OCI-LY1 (cell line): ENCODE results near the gene TRIM54.

ENCODE experiments used
- H2AFZ ChIP-seq: fragments of 200-600 bp; sonication (generic), shearing (Covaris generic); 2 replicates; pipeline ENCODE4 v1.6.0; 2014; ENCODE audit warnings: antibody characterized with exemption, mild to moderate bottlenecking, low read length
- H3F3A ChIP-seq: fragments of 200-600 bp; sonication (generic), shearing (Covaris generic); 2 replicates; pipeline ENCODE4 v1.6.0; 2014; ENCODE audit warnings: mild to moderate bottlenecking, antibody characterized with exemption, low read length, moderate library complexity; ENCODE audit not compliant: insufficient read depth
- H3K27ac ChIP-seq: fragments of 200-600 bp; sonication (generic); 2 replicates; pipeline ENCODE4 v1.5.1; 2014; ENCODE audit warnings: low read length, mixed run types, mild to moderate bottlenecking, low read depth; ENCODE audit not compliant: poor library complexity, severe bottlenecking
- H3K27me3 ChIP-seq: fragments of 200-600 bp; sonication (generic); 2 replicates; pipeline ENCODE4 v1.6.0; 2014; ENCODE audit warnings: antibody characterized with exemption, mild to moderate bottlenecking, low read length, moderate library complexity; ENCODE audit not compliant: insufficient read depth
- H3K36me3 ChIP-seq: fragments of 200-600 bp; sonication (generic); 2 replicates; pipeline ENCODE4 v1.6.1; 2014; ENCODE audit warnings: mild to moderate bottlenecking, antibody characterized with exemption, low read length, moderate library complexity, mixed read lengths; ENCODE audit not compliant: insufficient read depth
- H3K4me1 ChIP-seq: fragments of 200-600 bp; sonication (generic); 2 replicates; pipeline ENCODE4 v1.5.1; 2014; ENCODE audit warnings: mild to moderate bottlenecking, low read length, moderate library complexity; ENCODE audit not compliant: insufficient read depth, severe bottlenecking
- H3K4me2 ChIP-seq: fragments of 200-600 bp; sonication (generic), shearing (Covaris generic); 2 replicates; pipeline ENCODE4 v1.6.1; 2014; ENCODE audit warnings: low read length
- H3K4me3 ChIP-seq: fragments of 200-600 bp; sonication (generic); 2 replicates; pipeline ENCODE4 v1.5.1; 2014; ENCODE audit warnings: low read length, low read depth, mild to moderate bottlenecking, mixed read lengths; ENCODE audit not compliant: poor library complexity, severe bottlenecking
- H3K79me2 ChIP-seq: fragments of 200-600 bp; shearing (Covaris generic); 2 replicates; pipeline ENCODE4 v1.6.1; 2016; ENCODE audit warnings: mixed run types, low read length, mixed read lengths; ENCODE audit not compliant: insufficient read depth
- H3K9ac ChIP-seq: fragments of 200-600 bp; sonication (generic), shearing (Covaris generic); 2 replicates; pipeline ENCODE4 v1.6.1; 2014; ENCODE audit warnings: mild to moderate bottlenecking, low read length, mixed read lengths
- H3K9me2 ChIP-seq: fragments of 200-600 bp; sonication (generic), shearing (Covaris generic); 2 replicates; pipeline ENCODE4 v1.6.1; 2014; ENCODE audit warnings: low read depth, mild to moderate bottlenecking, low read length, mixed read lengths
- H3K9me3 ChIP-seq: fragments of 200-600 bp; shearing (Covaris generic); 2 replicates; pipeline ENCODE4 v1.6.1; 2014; ENCODE audit warnings: low read length, mixed read lengths
- H4K20me1 ChIP-seq: fragments of 200-600 bp; sonication (generic), shearing (Covaris generic); 2 replicates; pipeline ENCODE4 v1.6.0; 2016; ENCODE audit warnings: mild to moderate bottlenecking, low read length; ENCODE audit not compliant: insufficient read depth
- CTCF ChIP-seq: fragments of 200-600 bp; sonication (generic), shearing (Covaris generic); IDR thresholded peaks from 2 replicates; pipeline ENCODE4 v1.5.1; 2017; ENCODE audit warnings: mild to moderate bottlenecking, antibody characterized with exemption, low read length, moderate library complexity, mixed read lengths
- EZH2 ChIP-seq: fragments of 200-600 bp; sonication (generic), shearing (Covaris generic); IDR thresholded peaks from 2 replicates; pipeline ENCODE4 v1.8.0; 2017; ENCODE audit warnings: borderline replicate concordance, mixed run types, mild to moderate bottlenecking, antibody characterized with exemption, low read length, moderate library complexity, mixed read lengths

Gene TRIM54

DNA sequence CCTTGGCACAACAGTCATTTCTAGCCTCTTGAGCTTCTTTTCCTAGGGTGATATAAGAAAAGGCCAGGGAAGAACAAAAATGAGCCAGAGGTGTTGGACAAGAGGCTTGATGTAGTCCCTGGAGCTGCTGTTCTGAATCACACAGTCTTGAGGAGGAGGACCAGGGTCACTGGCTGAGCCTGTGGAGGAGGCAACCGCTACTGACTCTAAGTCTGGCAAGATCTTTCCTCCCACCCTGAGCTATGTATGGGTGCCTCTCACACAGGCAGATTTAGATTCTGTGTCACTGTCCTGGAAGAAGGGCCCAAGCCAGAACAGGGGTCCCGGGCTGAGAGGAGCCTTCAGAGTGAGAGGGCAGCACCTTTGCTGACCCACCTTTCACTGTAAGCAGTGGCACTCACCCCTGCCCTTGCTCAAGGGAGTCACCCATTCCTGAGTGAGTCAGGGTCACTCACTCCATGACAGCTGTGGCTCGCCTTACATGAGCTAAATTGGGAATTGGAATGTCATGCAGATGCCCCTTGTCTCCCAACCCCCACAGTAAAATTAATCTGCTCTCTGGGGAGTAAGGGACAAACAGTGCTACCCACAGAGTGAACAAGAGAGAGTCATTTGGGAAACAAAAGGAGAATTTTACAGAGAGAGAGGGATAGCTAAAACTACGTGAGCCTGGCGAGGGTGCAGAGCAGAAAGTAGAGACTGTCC, at the start of gene TRIM54:
TSS of gene TRIM54 (plus strand) at position 575 of the 705 bp plus-strand sequence. CDS start 303 bp downstream, outside the sequence.
- Histone ChIP-seq H3F3A (no peaks in the 10 kb centered on the region), H3K9me2 (no peaks in the 10 kb centered on the region), H3K27me3 (no peaks in the 10 kb centered on the region; the same call in 1 of the 2 replicates), H3K4me1 (no peaks in the 10 kb centered on the region), H3K4me2 (no peak within 1 kb of the TSS), H2AFZ (no peak within 1 kb of the TSS), H3K9me3 (no peaks in the 10 kb centered on the region), H3K4me3 (no peak within 1 kb of the TSS), H3K36me3 (no peaks in the 10 kb centered on the region), H3K27ac (no peak within 1 kb of the TSS), H3K9ac (no peak within 1 kb of the TSS), H4K20me1 (no peaks in the 10 kb centered on the region), H3K79me2 (no peaks in the 10 kb centered on the region)
- TF ChIP-seq CTCF (no peak), EZH2 (no peak)

GRCh38 chr2:27233341-27233740, 48.9 kb upstream of the TRIM54 start:
- H3K79me2 ChIP-seq = no peaks in the 10 kb centered on the region
- H3K36me3 ChIP-seq = peaks cover 100% of the 10 kb centered on the region
- H3K9me2 ChIP-seq = no peaks in the 10 kb centered on the region

GRCh38 chr2:27236136-27236535, 46.1 kb upstream of the TRIM54 start:
- Histone ChIP-seq H4K20me1 (no peaks in the 10 kb centered on the region), H3K9me3 (no peaks in the 10 kb centered on the region)

More at GRCh38 chr2:27233341-27233740, 48.9 kb upstream of the TRIM54 start:
- Histone ChIP-seq H3K4me2 (no peak overlapping the region), H3K4me1 (no peaks in the 10 kb centered on the region), H3F3A (no peaks in the 10 kb centered on the region), H4K20me1 (no peaks in the 10 kb centered on the region), H3K27me3 (no peaks in the 10 kb centered on the region), H3K9me3 (no peaks in the 10 kb centered on the region), H3K9ac (no peak overlapping the region), H3K27ac (no peak overlapping the region), H2AFZ (no peak overlapping the region), H3K4me3 (no peak overlapping the region)
- TF ChIP-seq CTCF (no peak), EZH2 (no peak)

More at GRCh38 chr2:27236136-27236535, 46.1 kb upstream of the TRIM54 start:
- Histone ChIP-seq H3K79me2 (no peaks in the 10 kb centered on the region), H3K4me2 (no peak overlapping the region), H3K9ac (no peak overlapping the region), H3F3A (no peaks in the 10 kb centered on the region), H3K36me3 (peaks cover 99% of the 10 kb centered on the region), H3K27ac (no peak overlapping the region), H3K27me3 (no peaks in the 10 kb centered on the region), H3K4me3 (no peak overlapping the region), H2AFZ (no peak overlapping the region), H3K4me1 (no peaks in the 10 kb centered on the region), H3K9me2 (no peaks in the 10 kb centered on the region)
- TF ChIP-seq EZH2 (no peak), CTCF (no peak)
